OCI-LY7 (cell line): ENCODE data around the gene GPSM1. TPM values are rescaled to one million over a fixed set of nuclear protein-coding genes. Genes with fewer than 3 reads are reported as not detected.

Source experiments
- BruUV-seq: library from RNA; stranded (reverse); fragments of 400-500 nt; replicated peaks from 2 replicates; lab custom pipeline; 2021; lab: Mats Ljungman, UMichigan
- CTCF ChIA-PET: fragments of 300-600 bp; sonication (Branson Sonifier 250); formaldehyde crosslinking; loops from one replicate; lab custom pipeline; 2022; ENCODE audit warnings: antibody characterized with exemption; ENCODE audit not compliant: unreplicated experiment; lab: Charles Lee
- POLR2A ChIA-PET: fragments of 300-600 bp; sonication (Branson Sonifier 250); formaldehyde crosslinking; loops from one replicate; lab custom pipeline; 2022; ENCODE audit warnings: antibody characterized with exemption; lab: Charles Lee
- DNase-seq: peaks from one replicate; pipeline ENCODE4 v3.0.0-alpha.2; 2015; ENCODE audit warnings: low spot score
- H2AFZ ChIP-seq: fragments of 200-600 bp; sonication (generic), shearing (Covaris generic); 2 replicates; pipeline ENCODE4 v1.6.1; 2014; ENCODE audit warnings: mild to moderate bottlenecking, antibody characterized with exemption, low read length, moderate library complexity
- H3K27ac ChIP-seq: fragments of 200-600 bp; sonication (generic); 2 replicates; pipeline ENCODE4 v1.5.1; 2014; ENCODE audit warnings: mixed run types, low read depth, mild to moderate bottlenecking, moderate library complexity, low read length, inconsistent platforms; ENCODE audit not compliant: poor library complexity, severe bottlenecking
- H3K36me3 ChIP-seq: fragments of 200-600 bp; sonication (generic); 2 replicates; pipeline ENCODE4 v1.6.1; 2014; ENCODE audit warnings: mild to moderate bottlenecking, antibody characterized with exemption, low read length, moderate library complexity, mixed read lengths; ENCODE audit not compliant: insufficient read depth
- H3K4me1 ChIP-seq: fragments of 200-600 bp; sonication (generic); 2 replicates; pipeline ENCODE4 v1.5.1; 2014; ENCODE audit warnings: mild to moderate bottlenecking, low read length; ENCODE audit not compliant: insufficient read depth, poor library complexity, severe bottlenecking
- H3K4me2 ChIP-seq: fragments of 200-600 bp; sonication (generic); 2 replicates; pipeline ENCODE4 v1.6.1; 2014; ENCODE audit warnings: mild to moderate bottlenecking, low read length
- H3K4me3 ChIP-seq: fragments of 200-600 bp; sonication (generic); 2 replicates; pipeline ENCODE4 v1.5.1; 2014; ENCODE audit warnings: mild to moderate bottlenecking, low read depth, low read length; ENCODE audit not compliant: poor library complexity, severe bottlenecking
- H3K79me2 ChIP-seq: fragments of 200-600 bp; sonication (generic); 2 replicates; pipeline ENCODE4 v1.6.1; 2016; ENCODE audit warnings: low read depth, mild to moderate bottlenecking, low read length, moderate library complexity, mixed read lengths; ENCODE audit not compliant: insufficient read depth
- H3K9me2 ChIP-seq: fragments of 200-600 bp; sonication (generic); 2 replicates; pipeline ENCODE4 v1.6.1; 2016; ENCODE audit warnings: mild to moderate bottlenecking, low read length, mixed read lengths; ENCODE audit not compliant: insufficient read depth
- H3K9me3 ChIP-seq: fragments of 200-600 bp; sonication (generic); 2 replicates; pipeline ENCODE4 v1.6.1; 2014; ENCODE audit warnings: mild to moderate bottlenecking, mixed run types, low read length, mixed read lengths
- H4K20me1 ChIP-seq: fragments of 200-600 bp; sonication (generic); 2 replicates; pipeline ENCODE4 v1.6.1; 2014; ENCODE audit warnings: mild to moderate bottlenecking, antibody characterized with exemption, low read length, moderate library complexity, mixed read lengths; ENCODE audit not compliant: insufficient read depth
- CTCF ChIP-seq: fragments of 200-600 bp; sonication (generic); conservative IDR thresholded peaks from 2 replicates; pipeline ENCODE4 v1.5.1; 2014; ENCODE audit warnings: mild to moderate bottlenecking, antibody characterized with exemption, low read length, moderate library complexity, mixed read lengths
- EZH2phosphoT487 ChIP-seq: fragments of 200-600 bp; sonication (generic); IDR thresholded peaks from 2 replicates; pipeline ENCODE4 v1.6.1; 2018; ENCODE audit warnings: low read depth, borderline replicate concordance, mild to moderate bottlenecking, mixed run types, antibody characterized with exemption, low read length, moderate library complexity, mixed read lengths
- intact Hi-C: fragments of 100-400 bp; cut with micrococcal nuclease; formaldehyde crosslinking; loops from one replicate; pipeline ENCODE4 v1.10.0; 2022; ENCODE audit not compliant: unreplicated experiment
- total RNA-seq, 2 experiments: library from RNA; depleted of rRNA in 1 of 2; stranded (reverse); fragments of >200 nt in 1 of 2; shearing (Covaris generic) in 1 of 2; gene quantifications; 2 replicates each; pipeline ENCODE4 v1.2.3, GENCODE V29; 2014 to 2022

GPSM1 gene
- total RNA-seq, 2 experiments from 2014 or later, result not detected

- no peaks in the 10 kb centered on the region for H3K36me3 ChIP-seq
- no peaks in the 10 kb centered on the region for H3K79me2 ChIP-seq
- BruUV-seq, result no TSS peak
- H3K4me3 ChIP-seq, result no peak overlapping the region
- H4K20me1 ChIP-seq, result no peaks in the 10 kb centered on the region
- H2AFZ ChIP-seq, result no peak overlapping the region
- POLR2A ChIA-PET, result no interaction called here
- H3K9me2 ChIP-seq, result no peaks in the 10 kb centered on the region
- no peak overlapping the region for H3K4me2 ChIP-seq
- no peak overlapping the region for H3K27ac ChIP-seq
- TF ChIP-seq CTCF, result no peak
- TF ChIP-seq EZH2phosphoT487, result no peak
- no peak for DNase-seq
- H3K4me1 ChIP-seq, result peaks cover 12% of the 10 kb centered on the region
- CTCF ChIA-PET, result no interaction called here
- H3K9me3 ChIP-seq, result no peaks in the 10 kb centered on the region
- intact Hi-C loops, result no loop called here
Observed at GRCh38 chr9:136359774-136360718, 32.7 kb downstream of the GPSM1 start.

- POLR2A ChIA-PET, result no interaction called here
- Histone ChIP-seq H3K9me2 (no peaks in the 10 kb centered on the region), H2AFZ (no peak overlapping the region), H3K36me3 (no peaks in the 10 kb centered on the region), H3K27ac (no peak overlapping the region), H3K79me2 (no peaks in the 10 kb centered on the region), H3K9me3 (no peaks in the 10 kb centered on the region), H3K4me1 (peaks cover 12% of the 10 kb centered on the region), H3K4me3 (no peak overlapping the region), H4K20me1 (no peaks in the 10 kb centered on the region), H3K4me2 (no peak overlapping the region)
- CTCF ChIA-PET, result no interaction called here
- intact Hi-C loops, result no loop called here
- no peak for TF ChIP-seq CTCF
- TF ChIP-seq EZH2phosphoT487, result no peak
- DNase-seq, result no peak
- no TSS peak for BruUV-seq
Observed at GRCh38 chr9:136361047-136361753, 33.9 kb downstream of the GPSM1 start.
